Daoy (cell line): ENCODE results near the gene FKBP5. TPM values are rescaled to one million over a fixed set of nuclear protein-coding genes. Genes with fewer than 3 reads are reported as not detected.
A peak's percentile ranks its signal among the peaks of the same experiment; 100 is the strongest.
"Not testable (repeated sequence)": the region's sequence is repeated elsewhere in the genome, so short reads cannot be mapped to it uniquely, and the experiment has no call there.

Experiments
- DNase-seq: peaks from one replicate; pipeline ENCODE4 v3.0.0-alpha.2; 2015; ENCODE audit warnings: low read depth
- total RNA-seq: library from RNA; depleted of rRNA; stranded (reverse); fragments of >200 nt; shearing (Covaris generic); gene quantifications from 2 replicates; pipeline ENCODE4 v1.2.3, GENCODE V29; 2014

FKBP5 gene
- total RNA-seq, 1 experiment from 2014 or later, result 10.2 TPM

- DNase-seq, result no peak
These were observed 35.3 kb upstream of the FKBP5 start for GRCh38 chr6:35724059-35724458.

DNA sequence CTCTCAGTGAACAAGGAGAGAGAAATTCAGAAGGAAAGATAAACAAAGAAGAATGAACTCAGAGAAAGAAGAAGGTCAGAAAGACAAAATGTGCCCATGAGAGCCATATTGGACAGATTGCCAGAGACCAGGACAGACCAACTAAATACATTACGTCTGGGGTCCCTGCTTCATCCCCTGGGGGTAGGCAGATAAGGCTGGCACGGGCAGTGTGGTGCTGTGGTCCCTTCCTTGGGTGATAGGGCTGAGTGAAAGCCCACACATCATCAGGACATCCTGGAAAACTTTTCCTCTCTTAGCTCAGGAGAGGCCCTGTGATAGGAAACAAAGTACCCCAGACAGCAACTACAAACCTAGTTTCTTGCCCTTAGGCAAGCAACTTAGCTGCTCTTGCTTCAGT lies 34.9 kb upstream of the FKBP5 start:
- DNase-seq, result no peak

DNA sequence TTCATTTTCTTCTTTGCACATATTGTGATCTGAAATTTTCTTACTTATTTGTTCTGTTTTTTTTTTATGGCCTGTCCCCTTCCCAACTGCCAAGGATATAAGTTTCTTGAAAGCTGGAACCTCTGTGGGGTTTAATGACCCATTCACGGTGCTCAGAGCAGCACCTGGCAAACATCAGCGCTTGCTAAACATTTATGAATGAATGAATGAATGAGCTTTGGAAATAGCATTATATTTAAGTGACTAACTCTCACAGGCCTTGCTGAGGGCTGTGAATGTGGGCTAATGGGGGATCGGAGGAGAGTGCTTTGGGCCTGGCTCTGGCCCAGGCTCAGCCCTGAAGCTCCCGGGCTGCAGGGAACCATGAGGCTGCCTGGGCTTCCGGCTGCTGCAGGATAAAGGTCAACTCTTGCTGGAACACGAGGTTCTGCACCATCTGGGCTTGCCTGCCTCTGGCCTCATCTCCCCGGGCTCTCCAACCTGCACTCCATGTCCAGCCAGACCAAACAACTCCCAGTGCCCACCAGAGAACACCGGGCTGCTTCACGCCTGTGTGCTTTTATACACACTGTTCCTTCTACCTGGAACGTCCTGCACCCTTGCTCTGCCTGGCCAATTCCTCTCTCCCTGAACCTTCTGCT lies 33.5 kb upstream of the FKBP5 start:
- DNase-seq, result no peak

- peak; percentile 49 for DNase-seq
These were observed 31.4 kb upstream of the FKBP5 start for GRCh38 chr6:35719830-35720733.

GRCh38 chr6:35719404-35719829 lies 30.7 kb upstream of the FKBP5 start:
- DNase-seq, result no peak

DNA sequence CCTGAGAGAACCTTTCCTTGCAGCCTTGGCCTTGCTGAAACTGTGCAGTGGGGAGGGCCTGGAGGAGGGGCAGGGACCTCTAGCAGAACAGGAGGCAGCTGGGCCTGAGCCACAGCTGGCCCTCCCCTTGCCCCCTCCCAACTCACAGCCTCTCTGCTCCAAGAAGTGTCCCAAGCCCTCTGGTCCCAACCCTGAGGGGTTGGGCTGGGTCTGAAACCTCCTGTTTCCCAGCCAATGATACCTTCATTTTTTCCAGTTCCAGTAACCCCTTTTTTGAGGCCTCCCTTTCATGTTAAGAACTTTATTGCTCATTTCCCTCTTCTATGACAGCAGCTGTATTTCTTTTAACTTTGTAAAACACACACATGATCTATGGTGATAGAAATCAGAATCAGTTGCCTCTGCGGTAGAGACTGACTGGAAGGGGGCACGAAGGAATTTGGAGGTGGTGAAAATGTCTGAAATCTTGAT lies 30.2 kb upstream of the FKBP5 start:
- no peak for DNase-seq

DNA sequence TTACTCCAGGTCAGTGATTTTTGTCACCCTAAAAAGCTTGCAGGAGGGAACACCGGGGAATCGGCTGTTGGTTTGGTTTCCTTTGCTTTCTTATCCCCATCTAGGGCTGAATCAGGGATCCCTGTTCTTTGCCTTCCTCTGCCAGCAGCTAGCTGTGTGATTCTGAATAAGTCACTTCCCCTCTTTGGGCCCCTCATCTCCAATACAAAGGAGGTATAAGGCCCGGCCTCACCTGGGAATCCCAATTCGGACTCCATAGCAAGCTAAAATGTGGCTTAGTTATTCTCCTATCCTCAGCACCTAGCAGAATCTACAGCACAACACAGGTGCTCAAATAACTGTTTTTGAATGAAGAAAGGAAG lies 29.6 kb upstream of the FKBP5 start:
- no peak for DNase-seq

GRCh38 chr6:35717449-35718374 lies 29.0 kb upstream of the FKBP5 start:
- no peak for DNase-seq

DNA sequence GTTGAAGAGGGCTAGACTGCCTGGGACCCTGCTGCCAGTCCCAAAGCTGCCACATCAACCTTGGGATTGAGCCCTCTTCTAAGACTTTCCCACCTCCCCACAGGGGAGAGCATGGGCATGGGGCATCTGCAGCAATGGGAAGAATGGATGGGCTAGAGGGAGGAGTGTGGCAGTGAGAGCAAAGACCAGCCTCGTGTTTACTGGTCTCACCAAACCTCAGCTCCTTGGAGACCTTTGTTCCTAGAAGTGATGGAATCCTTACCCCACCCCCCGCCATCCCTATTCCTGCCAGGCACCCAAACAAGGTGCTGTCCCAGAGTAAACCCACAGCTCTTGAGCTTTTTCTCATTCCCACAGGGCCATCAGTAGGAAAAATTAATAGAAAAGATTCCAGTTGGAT lies 28.1 kb upstream of the FKBP5 start:
- DNase-seq, result no peak

DNA sequence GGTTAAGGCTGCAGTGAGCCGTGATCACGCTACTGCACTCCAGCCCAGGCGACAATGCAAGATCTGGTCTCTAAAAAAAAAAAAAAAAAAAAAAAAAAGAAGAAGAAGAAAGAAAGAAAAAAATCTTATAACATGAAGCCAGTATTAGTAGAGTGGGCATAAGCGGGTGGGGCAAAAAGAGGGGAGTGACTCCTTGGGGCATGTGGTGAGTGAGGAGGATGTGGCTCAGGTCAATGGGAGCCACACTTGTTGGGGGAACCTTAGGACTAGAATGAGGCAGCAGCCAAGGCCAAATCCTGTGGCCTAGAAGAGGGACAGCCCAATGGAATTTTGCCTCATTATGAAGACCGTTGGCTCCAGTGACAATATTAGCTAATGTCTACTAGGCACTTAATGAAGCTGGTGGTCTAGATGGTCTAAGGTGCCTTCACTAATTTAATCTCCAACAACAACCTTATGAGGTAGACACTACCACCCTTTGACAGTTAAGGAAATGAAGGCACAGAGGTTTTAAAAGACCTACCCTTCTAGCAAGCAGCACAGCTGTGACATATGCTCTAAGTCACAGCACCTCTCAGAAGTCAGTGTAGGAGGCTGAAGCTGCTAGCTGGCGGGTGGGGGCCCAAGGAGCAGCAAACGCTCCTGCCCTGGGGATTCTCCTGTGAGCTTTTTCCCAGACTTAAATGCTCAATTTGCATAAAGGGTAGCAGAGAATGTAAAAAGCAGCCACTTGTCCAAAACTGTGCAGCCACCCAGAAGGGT lies 24.5 kb upstream of the FKBP5 start:
- no peak for DNase-seq

- no peak for DNase-seq
These were observed 23.0 kb upstream of the FKBP5 start for GRCh38 chr6:35711731-35712130.

GRCh38 chr6:35710241-35710847 lies 21.6 kb upstream of the FKBP5 start:
- no peak for DNase-seq

GRCh38 chr6:35708585-35708984 lies 19.9 kb upstream of the FKBP5 start:
- DNase-seq, result no peak

DNA sequence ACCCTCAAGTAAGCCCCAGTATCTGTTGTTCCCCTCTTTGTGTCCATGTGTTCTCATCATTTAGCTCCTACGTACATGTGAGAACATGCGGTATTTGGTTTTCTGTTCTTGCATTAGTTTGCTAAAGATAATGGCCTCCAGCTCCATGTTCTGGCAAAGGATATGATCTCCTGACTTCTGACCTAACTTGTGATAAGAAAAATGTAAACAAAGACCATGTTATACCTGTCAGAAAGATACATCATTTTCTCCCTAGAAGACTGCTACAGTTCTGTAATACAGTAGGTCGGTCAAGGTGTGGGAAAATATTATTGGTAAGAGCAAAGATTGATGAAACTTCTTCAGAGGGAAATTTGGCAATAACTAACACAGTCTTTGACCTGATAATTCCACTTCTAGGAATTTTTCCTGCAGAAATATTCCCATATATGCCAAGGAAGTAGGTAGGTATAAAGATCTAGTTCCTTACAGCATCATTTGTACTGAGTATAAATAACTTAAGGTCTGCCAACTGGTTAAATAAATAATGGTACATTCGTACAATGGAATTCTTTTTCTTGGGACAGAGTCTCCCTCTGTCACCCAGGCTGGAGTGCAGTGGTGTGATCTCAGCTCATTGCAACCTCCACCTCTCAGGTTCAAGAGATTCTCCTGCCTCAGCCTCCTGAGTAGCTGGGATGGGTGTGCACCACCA lies 19.1 kb upstream of the FKBP5 start:
- DNase-seq, result no peak

DNA sequence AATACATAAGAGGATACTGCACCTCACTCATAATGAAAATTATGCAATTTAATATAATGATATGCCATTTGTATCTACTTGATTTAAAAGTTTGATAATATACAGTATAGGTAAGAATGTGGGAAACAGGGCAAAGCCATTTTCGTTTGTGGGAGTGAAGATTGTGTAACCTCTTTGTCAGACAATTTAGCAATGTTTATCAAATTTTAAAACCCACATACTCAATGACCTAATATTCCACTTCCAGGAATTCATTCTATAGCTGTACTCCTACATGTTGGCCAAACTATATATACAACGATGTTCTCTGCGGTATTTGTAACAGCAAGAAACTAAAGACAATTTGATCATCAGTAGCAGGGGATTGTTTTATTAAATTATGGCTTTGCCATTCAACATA lies 17.8 kb upstream of the FKBP5 start:
- no peak for DNase-seq

DNA sequence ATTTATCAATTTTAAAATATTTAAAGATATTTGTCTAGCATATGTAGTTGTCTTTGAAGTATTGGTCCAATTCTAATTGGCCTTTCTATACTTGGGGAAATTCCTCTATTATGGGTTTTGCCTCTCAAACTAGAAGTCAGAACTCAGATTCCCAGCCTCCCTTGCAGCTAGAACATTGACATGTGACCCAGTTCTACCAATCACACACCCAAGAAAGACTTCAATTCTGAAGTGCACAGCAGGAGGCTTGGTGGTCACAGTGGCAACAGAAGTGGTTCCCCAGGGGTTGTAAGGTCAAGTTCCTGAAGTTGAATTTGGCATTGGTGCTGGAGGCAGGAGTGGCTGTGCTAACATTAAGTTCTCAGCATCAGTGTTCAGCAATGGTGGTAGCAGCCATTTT lies 14.8 kb upstream of the FKBP5 start:
- DNase-seq, result no peak

GRCh38 chr6:35698858-35699257 lies 10.1 kb upstream of the FKBP5 start:
- DNase-seq, result no peak

DNA sequence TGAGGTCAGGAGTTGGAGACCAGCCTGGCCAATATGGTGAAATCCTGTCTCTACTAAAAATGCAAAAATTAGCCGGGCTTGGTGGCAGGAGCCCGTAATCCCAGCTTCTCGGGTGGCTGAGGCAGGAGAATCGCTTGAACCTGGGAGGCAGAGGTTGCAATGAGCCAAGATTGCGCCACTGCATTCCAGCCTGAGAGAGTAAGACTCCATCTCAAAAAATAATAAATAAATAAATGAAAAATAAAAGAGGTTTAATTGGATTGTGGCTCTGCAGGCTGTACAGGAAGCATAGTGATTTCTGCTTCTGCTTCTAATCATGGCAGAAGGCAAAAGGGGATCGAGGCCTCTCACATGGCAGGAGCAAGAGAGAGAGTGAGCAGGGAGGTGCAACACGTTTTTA lies 9.7 kb upstream of the FKBP5 start:
- not testable (repeated sequence) for DNase-seq

GRCh38 chr6:35694462-35694861 lies 5.7 kb upstream of the FKBP5 start:
- DNase-seq, result peak; percentile 21
